HG03565 (cell line): ENCODE results near the gene RNU1-2.
"Not testable (repeated sequence)": the region's sequence is repeated elsewhere in the genome, so short reads cannot be mapped to it uniquely, and the experiment has no call there.

Source experiments
- ATAC-seq: cut with Tn5 transposase; IDR thresholded peaks from one replicate; pipeline ENCODE4 v1.9.1; 2021; ENCODE audit warnings: mild to moderate bottlenecking, moderate library complexity; ENCODE audit not compliant: unreplicated experiment

Gene RNU1-2

DNA sequence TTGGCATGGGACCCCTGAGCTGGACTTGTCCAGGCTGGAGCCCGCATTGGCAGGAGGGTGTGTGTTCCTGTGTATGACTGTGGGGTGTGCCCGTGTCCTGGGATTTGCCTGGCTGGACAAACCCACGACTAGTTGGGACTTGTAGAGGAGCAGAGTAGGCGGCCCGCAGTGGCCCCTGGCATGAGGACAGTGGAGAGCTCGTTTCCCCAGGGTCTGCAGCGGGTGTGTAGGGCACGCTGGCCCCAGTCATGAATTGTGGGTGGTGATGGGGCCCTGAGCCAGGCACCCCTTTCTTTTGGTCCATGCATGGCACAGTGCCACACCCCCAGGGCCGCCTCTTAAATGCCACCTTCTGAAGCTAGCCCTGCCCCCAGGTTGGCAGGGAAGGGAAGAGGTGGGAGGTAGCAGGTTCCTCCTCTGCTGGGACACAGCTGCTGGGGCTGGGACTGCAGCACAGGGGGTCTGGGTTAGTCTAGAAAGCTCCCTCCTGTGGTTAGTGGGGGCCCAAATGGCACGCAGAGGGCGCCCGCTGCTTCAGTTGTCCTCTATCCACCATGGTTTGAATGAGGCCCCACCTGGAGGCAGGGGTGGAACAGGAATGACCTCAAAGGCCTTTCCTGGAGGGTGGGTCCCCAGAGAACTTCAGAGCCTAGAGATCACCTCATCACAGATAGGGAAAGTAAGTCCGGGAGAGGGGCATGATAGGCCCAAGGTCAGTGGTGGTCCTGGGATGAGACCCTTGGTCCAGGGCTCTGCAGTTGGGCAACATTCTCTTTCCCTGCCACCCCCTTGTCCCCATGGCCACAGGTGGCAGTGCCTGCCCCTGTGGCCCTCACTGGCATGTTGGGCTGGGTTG lies 30.1 kb downstream of the RNU1-2 start:
- no peak for ATAC-seq

DNA sequence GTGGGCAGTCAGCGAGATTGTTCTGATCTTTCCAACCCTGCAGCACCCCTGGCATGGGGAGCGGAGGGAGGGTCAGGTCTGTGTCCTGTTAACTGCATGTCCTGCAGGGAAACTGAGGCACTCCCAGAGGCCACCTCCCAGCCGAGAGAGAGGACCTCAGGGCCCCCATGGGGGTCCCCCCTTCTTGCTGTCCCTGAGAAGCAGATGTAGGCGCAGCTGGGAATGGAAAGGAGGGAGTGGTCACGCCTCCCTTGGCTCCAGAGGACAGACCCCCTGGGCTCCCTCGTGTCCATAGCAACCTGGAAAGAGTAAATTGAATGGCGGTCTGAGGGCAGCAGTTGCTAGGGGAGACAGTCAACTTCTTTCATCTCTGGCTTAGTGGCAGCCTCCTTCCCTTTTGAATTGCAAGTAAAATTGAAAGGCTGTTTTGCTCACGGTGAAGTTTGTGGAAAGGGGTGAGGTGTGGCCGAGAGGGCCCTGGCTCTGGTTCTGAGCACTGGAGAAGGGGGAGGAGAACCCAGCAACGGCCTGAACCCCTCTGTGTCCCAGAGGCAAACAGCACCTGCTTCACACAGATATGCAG lies 30.8 kb downstream of the RNU1-2 start:
- no peak for ATAC-seq

DNA sequence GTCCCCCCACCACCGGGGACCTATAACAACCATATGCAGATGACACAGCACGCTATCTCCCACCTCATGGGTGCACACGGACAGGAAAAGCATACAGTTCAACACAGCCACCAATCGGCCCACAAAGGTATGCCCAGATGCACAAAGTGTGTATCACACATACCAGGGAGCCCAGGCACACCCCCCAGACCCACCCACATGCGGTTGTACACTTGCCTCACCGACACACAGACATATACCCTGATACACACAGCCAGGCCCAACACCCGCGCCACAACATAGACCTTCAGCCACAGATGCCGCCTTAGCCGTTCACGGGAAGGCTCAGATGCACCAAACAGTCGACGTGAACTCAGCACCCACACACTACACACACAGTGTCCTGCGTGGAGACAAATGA lies 31.5 kb downstream of the RNU1-2 start:
- no peak for ATAC-seq

GRCh38 chr1:16927711-16928485 lies 32.1 kb downstream of the RNU1-2 start:
- ATAC-seq: no peak

GRCh38 chr1:16929146-16930041 lies 33.6 kb downstream of the RNU1-2 start:
- not testable (repeated sequence) for ATAC-seq

DNA sequence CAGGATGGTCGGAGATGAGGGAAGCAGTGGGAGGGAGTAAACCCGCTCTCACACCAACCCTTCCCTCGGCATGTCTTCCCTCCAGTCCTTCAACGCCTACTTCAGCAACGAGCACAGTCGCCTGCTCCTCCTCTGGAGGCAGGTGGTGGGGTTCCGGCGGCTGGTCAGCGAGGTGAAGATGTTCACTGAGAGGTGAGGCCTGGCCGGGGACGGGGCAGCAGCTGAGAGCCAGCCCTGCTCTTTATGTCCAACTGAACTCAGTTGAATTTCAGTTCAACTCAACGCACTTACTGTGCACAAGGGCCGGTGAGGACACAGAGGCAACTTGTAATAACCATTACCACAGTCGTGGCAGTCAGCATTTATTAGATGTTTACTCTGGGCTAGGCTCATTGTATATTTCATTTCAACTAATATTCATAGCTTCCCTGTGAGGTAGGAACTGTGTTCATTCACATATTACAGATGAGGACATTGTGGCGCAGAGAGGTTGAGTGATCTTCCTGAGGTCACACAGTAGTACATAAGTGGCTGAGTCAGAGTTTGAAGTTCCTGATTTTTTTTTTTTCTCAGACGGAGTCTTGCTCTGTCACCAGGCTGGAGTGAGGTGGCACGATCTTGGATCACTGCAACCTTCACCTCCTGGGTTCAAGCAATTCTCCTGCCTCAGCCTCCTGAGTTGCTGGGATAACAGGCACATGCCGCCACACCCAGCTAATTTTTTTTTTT lies 35.6 kb downstream of the RNU1-2 start:
- ATAC-seq: not testable (repeated sequence)

DNA sequence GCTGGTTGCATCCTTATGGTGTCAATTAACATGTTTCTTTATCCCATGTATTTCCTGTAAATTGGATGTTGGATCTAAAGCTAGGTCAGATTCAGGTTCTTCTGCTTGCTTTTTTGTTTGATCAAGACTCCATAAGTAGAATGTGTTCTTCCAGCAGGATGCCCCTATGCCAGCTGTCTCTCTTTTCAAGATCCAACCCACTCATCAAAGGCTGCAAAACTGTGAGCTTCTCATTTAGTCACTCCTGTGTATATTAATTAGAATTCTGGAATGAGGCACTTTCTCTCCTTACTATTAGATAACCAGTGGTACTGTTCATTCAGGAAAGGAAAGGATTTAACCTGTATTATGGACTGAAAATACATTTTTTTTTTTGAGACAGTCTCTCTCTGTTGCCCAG lies 38.2 kb downstream of the RNU1-2 start:
- ATAC-seq: not testable (repeated sequence)

DNA sequence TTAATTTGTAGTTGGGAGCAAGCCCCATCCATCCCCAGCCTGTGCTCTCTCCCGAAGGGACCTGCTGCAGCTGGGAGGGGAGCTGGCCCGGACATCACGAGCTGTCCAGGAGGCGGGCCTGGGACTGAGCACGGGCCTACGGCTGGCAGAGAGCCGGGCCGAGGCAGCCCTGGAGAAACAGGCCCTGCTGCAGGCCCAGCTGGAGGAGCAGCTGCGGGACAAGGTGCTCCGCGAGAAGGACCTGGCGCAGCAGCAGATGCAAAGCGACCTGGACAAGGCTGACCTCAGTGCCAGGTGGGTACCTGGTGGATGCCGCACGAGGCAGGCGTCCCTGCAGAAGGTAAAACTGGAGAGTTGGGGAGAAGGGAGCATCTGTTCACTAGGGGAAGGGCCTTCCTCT lies 40.8 kb downstream of the RNU1-2 start:
- ATAC-seq: not testable (repeated sequence)

- ATAC-seq: no peak
Measured at GRCh38 chr1:16938351-16939321, 42.9 kb downstream of the RNU1-2 start.

DNA sequence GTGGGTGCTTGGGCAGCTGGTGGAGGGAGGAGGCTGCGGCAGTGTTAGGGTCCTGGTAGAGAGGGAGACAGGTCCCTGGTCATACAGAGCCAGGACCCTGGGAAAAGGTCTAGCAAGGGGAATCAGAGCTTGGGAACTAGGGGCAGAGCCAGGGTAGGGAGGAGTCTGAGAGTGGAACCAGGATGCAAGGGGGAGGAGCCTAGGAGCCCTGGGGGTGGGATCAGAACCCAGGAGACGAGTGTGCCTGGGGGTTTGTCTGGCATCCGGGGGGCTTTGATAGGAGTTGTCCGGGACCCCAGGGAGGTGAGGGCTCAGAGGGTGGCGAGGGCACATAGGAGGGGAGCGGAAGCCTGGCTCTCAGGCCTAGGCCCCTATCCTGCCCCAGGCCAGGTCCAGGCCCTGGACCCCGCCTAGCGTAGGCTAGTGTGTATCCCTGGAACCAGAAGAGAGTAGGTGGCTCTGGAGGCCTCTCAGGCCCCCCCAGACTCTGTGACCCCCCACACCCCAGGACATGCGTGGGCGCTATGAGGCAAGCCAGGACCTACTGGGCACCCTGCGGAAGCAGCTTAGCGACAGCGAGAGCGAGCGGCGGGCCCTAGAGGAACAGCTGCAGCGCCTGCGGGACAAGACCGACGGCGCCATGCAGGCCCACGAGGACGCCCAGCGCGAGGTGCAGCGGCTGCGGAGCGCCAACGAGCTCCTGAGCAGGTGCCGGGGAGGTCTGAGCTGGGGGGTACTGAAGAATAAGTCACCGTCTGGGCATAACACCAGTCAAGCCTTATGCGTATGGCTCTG lies 43.8 kb downstream of the RNU1-2 start:
- ATAC-seq: not testable (repeated sequence)

GRCh38 chr1:16944038-16944437 lies 48.3 kb downstream of the RNU1-2 start:
- ATAC-seq: no peak

DNA sequence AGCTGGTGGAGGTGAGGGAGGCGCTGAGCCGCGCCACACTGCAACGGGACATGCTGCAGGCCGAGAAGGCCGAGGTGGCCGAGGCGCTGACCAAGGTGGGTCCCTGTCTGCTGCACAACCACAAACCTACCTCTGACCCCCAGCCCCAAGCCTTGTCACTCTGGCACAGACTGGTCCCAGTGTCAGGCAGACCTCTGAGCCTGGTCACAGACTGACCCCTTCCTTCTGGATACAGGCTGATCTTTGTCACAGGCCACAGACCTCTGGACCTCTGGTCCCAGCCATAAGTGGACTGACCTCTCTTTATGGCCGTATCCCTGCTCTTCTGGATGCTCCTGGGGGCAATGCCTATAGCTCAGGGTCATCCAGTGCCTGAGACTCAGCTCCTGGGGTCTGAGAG lies 49.7 kb downstream of the RNU1-2 start:
- not testable (repeated sequence) for ATAC-seq
